ENCODE results near the gene MYO18B.

MYO18B gene

DNA sequence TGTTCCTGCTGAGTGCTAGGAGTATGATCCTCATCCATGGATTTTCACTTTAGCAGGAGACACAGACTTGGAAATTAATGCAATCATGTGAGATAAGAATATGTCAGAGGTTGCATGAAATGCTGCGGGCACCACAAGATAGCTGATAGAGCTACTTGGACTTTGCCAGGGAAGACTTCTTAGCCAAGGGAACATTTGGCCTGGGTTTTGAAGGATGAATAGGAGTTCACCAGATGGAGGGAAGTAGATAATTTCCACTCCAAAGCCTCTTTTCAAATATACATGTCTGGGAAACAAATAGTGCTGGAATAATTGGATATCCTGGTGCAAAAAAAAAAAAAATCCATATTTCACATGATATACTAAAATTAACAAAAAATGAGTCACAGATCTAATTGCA lies 44.2 kb downstream of the MYO18B start:
- no peaks in the 10 kb centered on the region for H3K9me3 ChIP-seq (ENCODE audit: control insufficient read depth, low read length)
- no peak overlapping the region for H3K27ac ChIP-seq (ENCODE audit: insufficient read depth, low read length, poor library complexity, severe bottlenecking)

DNA sequence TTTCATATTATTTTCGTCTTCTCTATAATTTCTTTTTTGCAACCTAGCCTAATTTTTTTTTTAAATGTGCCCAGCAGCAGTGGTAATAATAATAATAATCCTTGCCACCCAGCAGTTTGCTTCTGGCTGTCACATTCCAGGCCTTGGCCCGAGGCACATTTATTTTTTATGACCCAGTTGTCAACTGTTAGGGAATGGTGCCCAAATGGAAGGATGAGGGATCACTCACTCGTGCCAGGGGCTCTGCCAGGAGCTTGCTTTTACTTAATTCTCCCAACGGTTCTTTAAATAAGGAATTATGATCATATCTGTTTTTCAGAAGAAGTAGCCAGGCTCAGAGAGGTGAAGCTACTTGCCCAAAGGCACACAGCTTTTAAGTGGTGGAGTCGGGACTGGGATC lies 49.6 kb downstream of the MYO18B start:
- Histone ChIP-seq H3K27me3 (replicated peaks; ENCODE audit: control insufficient read depth, insufficient read depth, low read length, poor library complexity, severe bottlenecking) (no peaks in the 10 kb centered on the region), H3K36me3 (ENCODE audit: control insufficient read depth, insufficient read depth, low read length) (no peaks in the 10 kb centered on the region), H3K4me1 (ENCODE audit: control insufficient read depth, insufficient read depth, low read length, poor library complexity, severe bottlenecking) (no peaks in the 10 kb centered on the region), H3K27ac (ENCODE audit: insufficient read depth, low read length, poor library complexity, severe bottlenecking) (no peak overlapping the region), H3K9me3 (ENCODE audit: control insufficient read depth, low read length) (no peaks in the 10 kb centered on the region), H3K4me3 (ENCODE audit: insufficient read depth, low read depth, low read length, poor library complexity, severe bottlenecking) (no peak overlapping the region)
- no peak for DNase-seq

More for the DNA sequence above, 44.2 kb downstream of the MYO18B start:
- Histone ChIP-seq H3K36me3 (ENCODE audit: control insufficient read depth, insufficient read depth, low read length) (no peaks in the 10 kb centered on the region), H3K4me3 (ENCODE audit: insufficient read depth, low read depth, low read length, poor library complexity, severe bottlenecking) (no peak overlapping the region), H3K27me3 (replicated peaks; ENCODE audit: control insufficient read depth, insufficient read depth, low read length, poor library complexity, severe bottlenecking) (no peaks in the 10 kb centered on the region), H3K4me1 (ENCODE audit: control insufficient read depth, insufficient read depth, low read length, poor library complexity, severe bottlenecking) (no peaks in the 10 kb centered on the region)
- DNase-seq, result no peak

- DNase-seq, result no peak
- H3K4me1 ChIP-seq (ENCODE audit: control insufficient read depth, insufficient read depth, low read length, poor library complexity, severe bottlenecking), result no peaks in the 10 kb centered on the region
- H3K27ac ChIP-seq (ENCODE audit: insufficient read depth, low read length, poor library complexity, severe bottlenecking), result no peak overlapping the region
- no peak overlapping the region for H3K4me3 ChIP-seq (ENCODE audit: insufficient read depth, low read depth, low read length, poor library complexity, severe bottlenecking)
- H3K27me3 ChIP-seq (replicated peaks; ENCODE audit: control insufficient read depth, insufficient read depth, low read length, poor library complexity, severe bottlenecking), result no peaks in the 10 kb centered on the region
- no peaks in the 10 kb centered on the region for H3K9me3 ChIP-seq (ENCODE audit: control insufficient read depth, low read length)
- H3K36me3 ChIP-seq (ENCODE audit: control insufficient read depth, insufficient read depth, low read length), result no peaks in the 10 kb centered on the region
Observed at GRCh38 chr22:25795478-25795877, 53.5 kb downstream of the MYO18B start.

DNA sequence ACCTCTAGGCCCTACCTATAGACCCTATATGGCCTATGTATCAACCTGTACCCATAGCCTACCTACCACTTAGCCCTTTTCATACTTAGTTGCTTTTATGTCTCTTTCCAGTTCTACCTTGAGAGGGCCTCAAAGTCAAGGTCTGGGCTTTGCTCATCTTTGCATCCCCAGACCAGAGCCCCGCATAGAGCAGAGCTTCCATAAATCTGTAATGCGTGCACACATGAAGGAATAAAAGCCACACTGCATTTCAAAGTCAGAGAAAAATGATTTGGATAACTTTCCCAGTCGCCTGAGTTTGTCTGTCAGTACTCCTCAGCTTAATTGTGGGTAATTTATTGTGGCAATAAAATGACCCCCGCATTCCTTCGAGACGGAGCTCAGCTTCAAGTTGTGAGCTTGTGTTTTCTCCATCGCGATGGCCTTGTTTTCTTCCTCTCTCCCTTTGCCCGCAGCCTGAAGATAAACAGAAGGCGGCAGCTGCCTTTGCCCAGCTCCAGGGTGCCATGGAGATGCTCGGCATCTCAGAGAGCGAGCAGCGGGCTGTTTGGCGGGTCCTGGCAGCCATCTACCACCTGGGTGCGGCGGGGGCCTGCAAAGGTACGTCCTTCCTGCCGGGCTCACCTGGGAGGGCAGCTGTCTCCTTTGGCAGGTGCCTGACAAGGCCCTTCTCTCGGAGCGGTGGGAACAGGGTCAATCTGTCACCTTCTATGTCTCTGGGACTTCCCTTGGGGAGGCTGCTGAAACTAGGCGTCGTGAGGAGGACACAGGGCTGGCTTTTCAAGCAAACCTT lies 55.7 kb downstream of the MYO18B start:
- Histone ChIP-seq H3K4me1 (ENCODE audit: control insufficient read depth, insufficient read depth, low read length, poor library complexity, severe bottlenecking) (no peaks in the 10 kb centered on the region), H3K36me3 (ENCODE audit: control insufficient read depth, insufficient read depth, low read length) (no peaks in the 10 kb centered on the region), H3K27ac (ENCODE audit: insufficient read depth, low read length, poor library complexity, severe bottlenecking) (no peak overlapping the region), H3K27me3 (replicated peaks; ENCODE audit: control insufficient read depth, insufficient read depth, low read length, poor library complexity, severe bottlenecking) (no peaks in the 10 kb centered on the region), H3K4me3 (ENCODE audit: insufficient read depth, low read depth, low read length, poor library complexity, severe bottlenecking) (no peak overlapping the region), H3K9me3 (ENCODE audit: control insufficient read depth, low read length) (no peaks in the 10 kb centered on the region)
- no peak for DNase-seq

DNA sequence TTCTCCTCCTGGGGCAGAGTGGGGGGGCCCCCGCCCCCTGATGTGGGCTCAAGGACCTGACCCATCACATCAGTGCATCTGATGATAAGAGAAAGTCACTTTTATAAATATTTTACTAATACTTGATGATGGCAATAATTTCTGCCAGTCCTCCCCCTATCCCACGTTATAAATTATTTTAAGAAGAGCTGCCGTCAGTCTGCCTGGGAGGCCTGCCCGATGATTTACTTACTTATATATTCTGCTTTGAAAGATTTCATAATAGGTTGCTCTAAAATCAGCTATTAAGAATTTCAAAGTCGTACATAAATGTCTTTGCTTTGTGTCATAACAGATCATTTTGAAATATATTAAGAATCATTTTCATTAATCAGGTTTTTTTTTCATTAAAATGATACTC lies 58.8 kb downstream of the MYO18B start:
- H3K27ac ChIP-seq (ENCODE audit: insufficient read depth, low read length, poor library complexity, severe bottlenecking), result no peak overlapping the region
- H3K36me3 ChIP-seq (ENCODE audit: control insufficient read depth, insufficient read depth, low read length), result no peaks in the 10 kb centered on the region
- no peaks in the 10 kb centered on the region for H3K4me1 ChIP-seq (ENCODE audit: control insufficient read depth, insufficient read depth, low read length, poor library complexity, severe bottlenecking)
- no peak for DNase-seq
- no peak overlapping the region for H3K4me3 ChIP-seq (ENCODE audit: insufficient read depth, low read depth, low read length, poor library complexity, severe bottlenecking)
- H3K27me3 ChIP-seq (replicated peaks; ENCODE audit: control insufficient read depth, insufficient read depth, low read length, poor library complexity, severe bottlenecking), result no peaks in the 10 kb centered on the region
- H3K9me3 ChIP-seq (ENCODE audit: control insufficient read depth, low read length), result no peaks in the 10 kb centered on the region

- H3K27ac ChIP-seq (ENCODE audit: insufficient read depth, low read length, poor library complexity, severe bottlenecking), result no peak overlapping the region
- H3K4me1 ChIP-seq (ENCODE audit: control insufficient read depth, insufficient read depth, low read length, poor library complexity, severe bottlenecking), result no peaks in the 10 kb centered on the region
- no peak overlapping the region for H3K4me3 ChIP-seq (ENCODE audit: insufficient read depth, low read depth, low read length, poor library complexity, severe bottlenecking)
- no peaks in the 10 kb centered on the region for H3K27me3 ChIP-seq (replicated peaks; ENCODE audit: control insufficient read depth, insufficient read depth, low read length, poor library complexity, severe bottlenecking)
- no peaks in the 10 kb centered on the region for H3K36me3 ChIP-seq (ENCODE audit: control insufficient read depth, insufficient read depth, low read length)
- DNase-seq, result no peak
- H3K9me3 ChIP-seq (ENCODE audit: control insufficient read depth, low read length), result no peaks in the 10 kb centered on the region
Observed at GRCh38 chr22:25802018-25802417, 60.0 kb downstream of the MYO18B start.

DNA sequence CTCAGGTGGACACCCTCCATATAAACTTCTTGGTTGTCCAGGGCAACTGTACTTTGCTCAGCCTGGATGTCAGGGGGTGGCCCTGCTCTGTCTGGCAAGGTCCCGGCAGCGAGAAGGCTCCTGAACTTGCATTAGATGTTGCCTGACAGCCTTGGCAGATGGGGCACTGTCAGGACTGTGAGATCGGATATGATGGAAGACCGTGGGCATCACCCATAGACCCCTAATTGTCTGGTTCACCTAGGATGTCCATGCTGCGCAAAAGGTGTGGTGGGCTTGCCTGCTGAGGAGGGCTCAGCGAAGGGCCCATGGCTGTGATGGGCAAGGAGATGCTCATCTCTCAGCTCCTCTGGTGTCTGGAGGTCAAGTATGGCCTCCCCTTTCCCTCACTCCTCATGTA lies 62.7 kb downstream of the MYO18B start:
- no peaks in the 10 kb centered on the region for H3K27me3 ChIP-seq (replicated peaks; ENCODE audit: control insufficient read depth, insufficient read depth, low read length, poor library complexity, severe bottlenecking)
- H3K4me1 ChIP-seq (ENCODE audit: control insufficient read depth, insufficient read depth, low read length, poor library complexity, severe bottlenecking), result no peaks in the 10 kb centered on the region
- no peak overlapping the region for H3K27ac ChIP-seq (ENCODE audit: insufficient read depth, low read length, poor library complexity, severe bottlenecking)
- DNase-seq, result no peak
- no peaks in the 10 kb centered on the region for H3K36me3 ChIP-seq (ENCODE audit: control insufficient read depth, insufficient read depth, low read length)
- no peaks in the 10 kb centered on the region for H3K9me3 ChIP-seq (ENCODE audit: control insufficient read depth, low read length)
- H3K4me3 ChIP-seq (ENCODE audit: insufficient read depth, low read depth, low read length, poor library complexity, severe bottlenecking), result no peak overlapping the region

- Histone ChIP-seq H3K27me3 (replicated peaks; ENCODE audit: control insufficient read depth, insufficient read depth, low read length, poor library complexity, severe bottlenecking) (no peaks in the 10 kb centered on the region), H3K4me3 (ENCODE audit: insufficient read depth, low read depth, low read length, poor library complexity, severe bottlenecking) (no peak overlapping the region), H3K27ac (ENCODE audit: insufficient read depth, low read length, poor library complexity, severe bottlenecking) (no peak overlapping the region), H3K9me3 (ENCODE audit: control insufficient read depth, low read length) (no peaks in the 10 kb centered on the region), H3K36me3 (ENCODE audit: control insufficient read depth, insufficient read depth, low read length) (no peaks in the 10 kb centered on the region), H3K4me1 (ENCODE audit: control insufficient read depth, insufficient read depth, low read length, poor library complexity, severe bottlenecking) (no peaks in the 10 kb centered on the region)
- no peak for DNase-seq
Observed at GRCh38 chr22:25806579-25806978, 64.6 kb downstream of the MYO18B start.

- no peak for DNase-seq
- H3K9me3 ChIP-seq (ENCODE audit: control insufficient read depth, low read length), result no peaks in the 10 kb centered on the region
- no peaks in the 10 kb centered on the region for H3K4me1 ChIP-seq (ENCODE audit: control insufficient read depth, insufficient read depth, low read length, poor library complexity, severe bottlenecking)
- no peak overlapping the region for H3K4me3 ChIP-seq (ENCODE audit: insufficient read depth, low read depth, low read length, poor library complexity, severe bottlenecking)
- H3K27me3 ChIP-seq (replicated peaks; ENCODE audit: control insufficient read depth, insufficient read depth, low read length, poor library complexity, severe bottlenecking), result no peaks in the 10 kb centered on the region
- no peaks in the 10 kb centered on the region for H3K36me3 ChIP-seq (ENCODE audit: control insufficient read depth, insufficient read depth, low read length)
- no peak overlapping the region for H3K27ac ChIP-seq (ENCODE audit: insufficient read depth, low read length, poor library complexity, severe bottlenecking)
Observed at GRCh38 chr22:25814685-25815084, 72.7 kb downstream of the MYO18B start.

DNA sequence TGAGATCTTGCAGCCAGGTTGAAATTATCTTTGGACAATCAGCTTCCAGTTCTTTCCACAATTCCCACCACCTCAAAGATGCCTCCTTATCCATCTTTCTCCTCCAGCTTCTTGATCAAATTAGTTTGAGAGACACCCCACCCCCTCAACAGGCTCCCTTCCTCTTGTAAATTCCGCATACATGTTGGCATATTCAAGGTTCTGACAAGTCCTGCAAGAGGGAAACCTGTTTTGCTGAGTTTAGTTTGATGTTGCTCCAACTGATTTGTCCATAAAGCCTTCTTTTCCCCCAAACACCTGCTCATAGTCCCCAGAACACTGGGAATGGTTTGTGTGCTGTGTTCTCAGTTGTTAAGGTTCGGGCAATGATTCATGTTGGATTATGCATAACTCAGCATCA lies 73.6 kb downstream of the MYO18B start:
- no peaks in the 10 kb centered on the region for H3K27me3 ChIP-seq (replicated peaks; ENCODE audit: control insufficient read depth, insufficient read depth, low read length, poor library complexity, severe bottlenecking)

More for the DNA sequence above, 73.6 kb downstream of the MYO18B start:
- no peak overlapping the region for H3K4me3 ChIP-seq (ENCODE audit: insufficient read depth, low read depth, low read length, poor library complexity, severe bottlenecking)
- no peaks in the 10 kb centered on the region for H3K9me3 ChIP-seq (ENCODE audit: control insufficient read depth, low read length)
- no peaks in the 10 kb centered on the region for H3K4me1 ChIP-seq (ENCODE audit: control insufficient read depth, insufficient read depth, low read length, poor library complexity, severe bottlenecking)
- no peak overlapping the region for H3K27ac ChIP-seq (ENCODE audit: insufficient read depth, low read length, poor library complexity, severe bottlenecking)
- H3K36me3 ChIP-seq (ENCODE audit: control insufficient read depth, insufficient read depth, low read length), result no peaks in the 10 kb centered on the region
- DNase-seq, result no peak

All from effector memory CD4-positive, alpha-beta T cell (primary cell).